ENCODE results near the gene SMPD4.
"Not testable (repeated sequence)": the region's sequence is repeated elsewhere in the genome, so short reads cannot be mapped to it uniquely, and the experiment has no call there.

GRCh38 chr2:130120924-130121323 is 60.5 kb downstream of the SMPD4 start:
- TF ChIP-seq CTCF (IDR thresholded peaks at IDR 0.05; ENCODE audit: low read depth, low read length); POLR2A (IDR thresholded peaks at IDR 0.05; ENCODE audit: extremely low read depth, insufficient read length); MAX (IDR thresholded peaks at IDR 0.05; ENCODE audit: low read depth, low read length): not testable (repeated sequence)
